GM12891 (cell line): Measurements from ENCODE around the gene IDH3B.

Experiments
- PAX5 ChIP-seq: IDR thresholded peaks from 2 replicates; pipeline ENCODE4 v1.6.1; 2011; ENCODE audit warnings: low read length, moderate library complexity, mild to moderate bottlenecking; ENCODE audit not compliant: insufficient read depth, severe bottlenecking
- POLR2A ChIP-seq: IDR thresholded peaks from 2 replicates; pipeline ENCODE4 v1.6.1; 2011; ENCODE audit warnings: low read depth, low read length, control low read depth
- POLR2AphosphoS5 ChIP-seq: IDR thresholded peaks from 2 replicates; pipeline ENCODE4 v1.6.1; 2011; ENCODE audit warnings: low read depth, low read length, control low read depth
- POU2F2 ChIP-seq: IDR thresholded peaks from 2 replicates; pipeline ENCODE4 v1.6.1; 2011; ENCODE audit warnings: low read depth, mild to moderate bottlenecking, control low read depth, low read length, moderate library complexity
- SPI1 ChIP-seq: IDR thresholded peaks from 2 replicates; pipeline ENCODE4 v1.6.1; 2011; ENCODE audit warnings: low read depth, low read length, control low read depth
- TAF1 ChIP-seq: IDR thresholded peaks from 2 replicates; pipeline ENCODE4 v1.6.1; 2011; ENCODE audit warnings: low read depth, low read length, control low read depth

GRCh38 chr20:2695206-2695983 lies 31.4 kb upstream of the IDH3B start:
- TF ChIP-seq POLR2AphosphoS5 (no peak), TAF1 (no peak), POLR2A (no peak), POU2F2 (no peak), SPI1 (no peak), PAX5 (no peak)
